Retinal pigment epithelial cell (primary cell): ENCODE measurements around the gene PXMP2.

ENCODE experiments used
- DNase-seq: peaks from one replicate; pipeline ENCODE4 v3.0.0-alpha.2; 2010; ENCODE audit warnings: low read depth
- H3K4me3 ChIP-seq: 2 replicates; pipeline ENCODE4 v1.5.1; 2011; ENCODE audit warnings: mild to moderate bottlenecking, low read length, control low read depth, moderate library complexity
- CTCF ChIP-seq: conservative IDR thresholded peaks from 2 replicates; pipeline ENCODE4 v1.5.1; 2011; ENCODE audit warnings: low read depth, low read length, control low read depth, inconsistent platforms

Gene PXMP2

DNA sequence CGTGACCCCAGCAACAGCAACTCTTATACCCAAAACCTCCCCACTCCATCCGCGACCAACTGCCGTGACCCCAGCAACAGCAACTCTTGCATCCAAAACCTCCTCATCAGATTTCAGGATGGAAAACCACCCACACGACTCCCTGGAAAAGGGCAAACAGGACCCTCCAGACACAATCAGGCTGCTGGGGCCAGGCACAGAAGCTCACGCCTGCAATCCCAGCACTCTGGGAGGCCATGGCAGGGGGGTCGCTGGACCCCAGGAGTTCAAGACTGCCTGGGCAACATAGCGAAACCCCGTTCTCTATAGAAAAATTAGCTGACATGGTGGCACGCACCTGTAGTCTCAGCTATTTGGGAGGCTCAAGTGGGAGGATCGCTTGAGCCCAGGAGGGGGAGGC is 43.0 kb downstream of the PXMP2 start:
- no peak for TF ChIP-seq CTCF
- DNase-seq = no peak

DNA sequence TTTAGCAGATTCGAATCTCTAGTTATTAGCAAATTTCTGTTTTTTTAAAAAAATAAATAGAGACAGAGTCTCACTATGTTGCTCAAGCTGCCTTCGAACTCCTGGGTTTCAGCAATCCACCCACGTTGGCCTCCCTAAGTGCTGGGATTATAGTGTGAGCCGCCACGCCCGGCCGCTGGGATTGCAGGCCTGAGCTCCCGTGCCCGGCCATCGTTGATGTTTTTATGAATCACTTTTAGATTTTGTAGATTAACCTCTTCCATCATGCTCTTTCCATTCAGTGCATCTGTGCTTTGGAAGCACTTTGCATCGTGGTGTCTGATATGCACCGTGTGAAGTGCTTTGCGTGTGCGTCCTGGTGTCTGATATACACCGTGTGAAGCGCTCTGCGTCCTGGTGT is 44.2 kb downstream of the PXMP2 start:
- TF ChIP-seq CTCF = no peak
- DNase-seq = no peak
- no peak overlapping the region for H3K4me3 ChIP-seq

More for the DNA sequence above, 43.0 kb downstream of the PXMP2 start:
- no peak overlapping the region for H3K4me3 ChIP-seq

DNA sequence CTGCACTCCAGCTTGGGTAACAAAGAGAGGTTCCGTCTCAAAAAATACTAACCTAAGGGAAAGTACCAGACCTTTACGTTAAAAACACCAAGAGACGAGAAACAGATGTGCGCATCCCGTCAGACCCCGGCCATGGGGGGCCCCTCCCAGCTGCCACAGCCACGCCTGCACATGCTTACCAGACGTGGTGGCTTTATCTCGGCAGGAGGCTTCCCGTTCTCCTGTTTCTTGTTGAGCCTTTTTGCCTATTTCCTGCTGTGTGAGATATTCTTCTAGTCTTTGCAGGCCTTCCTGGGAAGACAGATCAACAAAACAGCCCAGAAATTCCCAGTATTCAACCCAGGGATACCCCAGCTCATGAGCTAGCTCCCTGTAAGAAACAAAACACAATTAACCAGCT is 46.8 kb downstream of the PXMP2 start:
- DNase-seq = no peak
- no peak for TF ChIP-seq CTCF
- no peak overlapping the region for H3K4me3 ChIP-seq

DNA sequence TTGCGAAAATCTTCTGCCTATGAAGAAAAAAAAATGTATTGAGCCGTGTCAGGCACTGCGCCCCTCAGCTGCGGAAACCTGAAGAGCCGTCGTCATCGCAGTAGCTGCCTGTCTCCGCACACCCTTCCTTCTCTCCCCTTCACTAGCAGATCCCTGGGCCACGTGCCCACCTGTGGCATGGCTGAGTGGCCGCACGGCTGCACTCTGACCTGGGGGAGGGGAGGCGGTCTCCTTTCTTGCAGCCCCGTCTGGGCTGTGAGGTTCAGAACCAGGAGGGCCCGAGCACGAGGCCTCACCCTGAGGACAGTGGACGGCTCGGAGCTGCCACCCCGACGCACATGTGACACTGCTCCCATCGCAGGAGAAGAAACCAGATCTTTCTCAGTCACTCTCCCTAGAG is 48.1 kb downstream of the PXMP2 start:
- no peak overlapping the region for H3K4me3 ChIP-seq
- no peak for TF ChIP-seq CTCF
- DNase-seq = no peak

DNA sequence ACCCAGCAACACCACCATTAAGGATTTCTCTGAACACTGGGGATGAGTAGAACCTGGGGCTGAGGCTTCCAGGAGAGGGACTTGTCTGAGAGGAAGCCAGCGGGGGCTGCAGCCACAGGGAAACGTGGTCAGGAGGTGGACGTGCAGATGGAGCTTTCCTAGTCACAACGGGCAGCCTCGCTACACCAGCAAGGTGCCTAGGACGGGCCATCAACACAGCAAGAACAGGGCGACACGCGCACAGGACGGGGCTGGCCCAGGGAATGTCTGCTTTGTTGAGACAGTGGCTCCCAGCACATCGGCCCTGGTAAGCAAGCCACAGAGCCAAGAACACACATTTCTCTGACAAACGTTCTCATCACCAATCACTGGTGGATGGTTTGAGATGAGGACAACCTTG is 49.0 kb downstream of the PXMP2 start:
- no peak for TF ChIP-seq CTCF
- no peak overlapping the region for H3K4me3 ChIP-seq
- DNase-seq = no peak

- no peak for TF ChIP-seq CTCF
- no peak for DNase-seq
- H3K4me3 ChIP-seq = no peak overlapping the region
Observed at GRCh38 chr12:132736913-132737312, 49.5 kb downstream of the PXMP2 start.

DNA sequence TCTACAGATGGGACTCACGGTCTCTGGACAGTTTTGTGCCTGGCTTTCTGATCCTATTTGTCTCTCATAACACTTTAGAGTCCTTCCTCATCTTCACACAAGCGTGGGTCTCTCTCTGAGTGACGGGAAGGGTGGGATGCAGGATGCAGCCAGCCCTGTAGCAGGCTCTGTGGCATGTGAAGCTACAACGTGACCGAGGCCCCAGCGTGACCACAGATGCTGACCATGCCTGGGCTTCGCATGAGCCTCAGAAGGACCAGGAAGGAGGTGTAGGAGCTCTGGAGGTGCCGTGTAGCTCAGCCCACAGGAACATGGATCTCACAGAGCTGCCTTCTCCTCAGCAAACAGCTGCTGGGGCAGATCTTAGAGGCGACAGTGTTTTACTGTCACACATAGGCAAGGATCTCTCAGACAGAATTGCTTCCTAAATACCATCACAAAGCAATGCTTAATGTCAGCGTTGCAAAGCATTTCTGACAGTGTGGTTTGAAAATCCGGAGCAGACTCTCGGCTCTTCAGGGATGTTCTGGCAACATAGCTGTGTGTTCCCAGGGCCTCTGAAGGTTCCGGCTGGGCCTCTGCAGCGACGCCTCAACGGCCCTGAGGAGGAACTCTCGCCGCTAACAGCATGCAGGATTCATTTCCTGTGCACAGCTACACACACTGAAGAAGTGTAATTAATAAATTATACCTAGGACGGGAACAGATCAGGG is 52.4 kb downstream of the PXMP2 start:
- H3K4me3 ChIP-seq = no peak overlapping the region
- DNase-seq = no peak
- no peak for TF ChIP-seq CTCF
